ENCODE results near the gene STBD1. TPM values are rescaled to one million over a fixed set of nuclear protein-coding genes. Genes with fewer than 3 reads are reported as not detected.
"Not testable (repeated sequence)": the region's sequence is repeated elsewhere in the genome, so short reads cannot be mapped to it uniquely, and the experiment has no call there.

The STBD1 gene
- polyA plus RNA-seq, 4 donors = 1.1 to 2.0 (median 1.5) TPM

DNA sequence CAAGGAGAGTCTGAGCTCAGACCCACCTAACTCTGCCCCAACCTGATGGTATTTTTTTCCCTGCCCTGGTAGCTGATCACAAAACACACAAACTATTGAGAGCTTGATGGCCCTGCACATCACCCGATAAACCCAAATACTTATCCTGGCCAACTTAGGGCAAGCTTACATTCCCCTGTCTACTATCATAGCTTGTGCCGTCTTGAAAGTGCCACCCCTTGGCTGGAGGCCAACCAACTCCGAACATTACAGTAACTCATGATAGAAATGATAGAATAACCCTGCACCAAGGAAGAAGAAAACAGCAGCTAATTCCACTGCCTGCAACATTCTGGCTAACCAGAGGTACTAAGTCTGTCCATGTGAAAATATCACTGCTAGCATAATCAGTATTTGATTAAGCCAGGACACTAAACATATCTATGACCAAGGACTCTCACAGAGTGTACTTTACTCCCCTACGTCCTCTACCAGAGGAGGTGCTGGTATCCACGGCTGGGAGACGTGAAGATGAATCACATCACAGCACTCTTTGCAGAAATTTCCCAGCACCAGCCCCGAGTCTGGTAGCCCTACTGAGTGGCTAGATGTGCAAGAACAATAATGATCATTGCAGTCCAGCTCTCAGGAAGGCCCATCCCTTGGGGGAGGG lies 8.9 kb downstream of the STBD1 start:
- no peak for DNase-seq (ENCODE audit: low read depth in 4 of 4, low spot score in 3 of 4)

DNA sequence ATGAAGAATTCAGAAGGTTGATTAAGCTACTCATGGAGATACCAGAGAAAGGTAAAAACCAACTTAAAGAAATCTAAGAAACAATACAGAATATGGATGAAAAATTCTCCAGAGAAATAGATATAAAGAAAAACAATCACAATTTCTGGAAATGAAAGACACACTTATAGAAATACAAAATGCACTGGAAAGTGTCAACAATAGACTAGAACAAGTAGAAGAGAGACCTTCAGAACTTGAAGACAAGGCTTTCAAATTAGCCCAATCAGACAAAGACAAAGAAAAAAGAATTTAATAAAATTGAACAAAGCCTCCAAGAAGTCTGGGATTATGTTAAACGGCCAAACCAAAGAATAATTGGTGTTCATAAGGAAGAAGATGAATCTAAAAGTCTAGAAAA lies 9.6 kb downstream of the STBD1 start:
- DNase-seq (ENCODE audit: low read depth in 4 of 4, low spot score in 3 of 4) = no peak

DNA sequence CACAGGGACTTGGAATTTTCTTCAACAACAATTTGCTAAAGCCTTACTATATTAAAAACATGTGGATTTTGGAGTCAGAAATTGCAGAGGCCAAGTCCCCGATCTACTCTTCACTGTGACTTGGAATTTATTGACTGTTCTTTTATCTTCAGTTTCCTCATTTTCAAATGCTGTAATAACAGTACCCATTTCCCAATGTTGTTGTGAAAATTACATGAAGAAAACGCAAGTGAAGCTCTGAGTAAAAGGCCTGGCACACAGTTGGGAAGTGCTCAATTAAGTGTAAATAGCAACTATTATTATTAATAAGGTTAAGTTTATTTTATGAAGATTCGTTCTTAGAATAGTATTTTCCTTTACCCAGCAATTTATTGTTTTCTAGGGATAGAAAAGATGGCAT lies 15.7 kb downstream of the STBD1 start:
- no peak for DNase-seq (ENCODE audit: low read depth in 4 of 4, low spot score in 3 of 4)

DNA sequence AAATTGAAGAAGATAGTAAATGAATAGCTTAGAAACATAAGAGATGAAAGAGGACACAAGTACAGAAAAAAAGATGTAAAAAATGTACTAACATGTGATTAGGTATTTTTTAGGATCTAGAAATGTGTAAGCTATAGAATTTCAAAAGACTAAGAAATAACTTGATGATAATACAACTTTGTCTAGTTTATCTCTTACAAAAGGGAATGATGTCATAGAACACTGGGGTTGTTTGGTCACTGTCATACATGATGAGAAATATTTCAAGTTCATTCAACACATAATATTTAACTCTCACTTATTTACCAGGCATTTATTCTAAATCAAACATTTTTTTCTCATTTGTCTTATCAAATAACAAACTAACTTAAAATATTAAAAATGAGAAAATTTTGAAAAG lies 18.5 kb downstream of the STBD1 start:
- DNase-seq (ENCODE audit: low read depth in 4 of 4, low spot score in 3 of 4) = no peak

DNA sequence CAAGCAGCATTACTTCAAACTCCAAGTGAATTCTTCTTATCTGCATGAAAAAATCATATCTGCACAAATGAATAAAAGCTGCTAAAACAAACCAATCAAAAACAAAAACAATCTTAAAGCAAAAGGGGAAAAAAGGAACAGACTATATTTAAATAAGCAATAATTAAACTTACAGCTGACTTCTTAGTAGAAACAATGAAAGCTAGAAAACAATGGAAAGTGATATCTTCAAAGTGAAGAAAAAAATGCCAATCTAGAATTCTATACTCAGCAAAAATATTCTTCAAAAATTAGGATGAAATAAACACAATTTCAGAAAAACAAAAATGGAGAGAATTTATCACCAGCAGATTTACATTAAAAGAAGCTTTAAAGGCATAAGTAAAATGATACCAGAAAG lies 20.0 kb downstream of the STBD1 start:
- DNase-seq (ENCODE audit: low read depth in 4 of 4, low spot score in 3 of 4) = no peak

DNA sequence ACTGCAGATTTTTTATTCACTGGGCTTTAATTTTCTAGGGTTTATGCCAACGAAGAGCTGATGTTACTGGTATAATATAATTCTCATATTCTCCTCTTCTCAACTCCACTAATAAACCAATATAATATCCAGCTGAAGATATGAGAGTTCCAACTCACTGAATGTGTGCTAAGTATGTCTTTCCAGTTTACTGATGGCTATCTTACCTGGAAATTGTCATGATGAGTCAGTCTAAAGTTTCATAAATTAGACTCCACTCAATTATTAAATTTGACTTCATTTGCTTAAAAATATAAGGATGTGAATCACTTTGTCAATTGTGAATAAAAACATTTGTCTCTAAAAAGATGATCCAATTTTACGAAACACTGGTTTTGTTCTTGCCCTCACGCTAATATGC lies 28.4 kb downstream of the STBD1 start:
- no peak for DNase-seq (ENCODE audit: low read depth in 4 of 4, low spot score in 3 of 4)

DNA sequence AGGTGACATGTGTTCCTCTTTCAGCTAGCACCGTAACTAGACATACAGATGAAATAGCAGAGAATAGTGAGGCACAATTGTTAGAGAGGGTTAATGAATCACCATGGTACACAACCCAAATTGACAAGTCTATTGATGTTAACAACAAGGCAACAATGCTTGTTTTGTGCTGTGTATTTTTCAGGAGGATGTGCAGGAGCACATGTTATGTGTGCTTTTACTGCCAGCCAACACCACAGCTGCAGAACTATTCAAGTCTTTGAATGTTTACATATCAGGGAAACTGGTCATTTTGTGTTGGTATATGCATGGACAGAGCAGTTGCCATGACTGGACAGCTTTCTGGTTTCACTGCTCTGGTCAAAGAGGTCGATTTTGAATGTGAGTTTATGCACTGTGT lies 32.8 kb downstream of the STBD1 start:
- no peak for DNase-seq (ENCODE audit: low read depth in 4 of 4, low spot score in 3 of 4)

DNA sequence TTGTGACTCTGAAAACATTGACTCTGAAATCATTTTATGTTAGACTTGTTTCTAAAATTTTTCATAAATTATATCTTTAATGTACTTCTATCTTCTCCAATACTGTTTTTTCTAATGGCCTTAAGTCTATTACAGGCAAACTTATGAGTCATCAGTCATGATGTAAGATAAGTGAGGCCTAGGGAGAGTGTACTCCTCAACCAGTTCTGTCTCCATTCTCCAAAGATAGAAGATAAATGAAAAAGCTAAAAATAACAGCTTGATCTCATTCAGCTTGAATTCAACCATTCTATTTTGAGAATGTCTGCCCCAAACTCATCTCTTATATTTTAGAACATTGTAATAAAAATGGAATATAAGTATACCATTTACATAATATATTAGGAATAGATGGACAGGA lies 34.5 kb downstream of the STBD1 start:
- no peak for DNase-seq (ENCODE audit: low read depth in 4 of 4, low spot score in 3 of 4)

DNA sequence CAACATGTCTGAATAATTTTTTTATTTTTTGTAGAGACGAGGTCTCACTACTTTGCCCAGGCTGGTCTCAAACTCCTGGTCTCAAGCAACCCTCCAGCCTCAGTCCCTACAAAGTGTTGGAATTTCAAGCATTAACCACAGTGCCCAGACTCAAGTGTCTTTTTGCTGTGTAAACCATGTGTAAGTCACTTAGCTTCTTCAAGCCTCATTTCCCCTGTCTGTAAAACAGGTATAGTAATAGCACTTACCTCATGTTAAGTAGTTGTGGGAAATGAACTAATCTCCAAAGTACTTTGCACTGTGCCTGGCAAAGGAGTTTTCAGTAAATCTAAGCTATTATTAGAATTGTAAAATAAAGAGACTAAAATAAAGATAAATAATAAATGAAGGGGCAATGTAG lies 35.7 kb downstream of the STBD1 start:
- DNase-seq (ENCODE audit: low read depth in 4 of 4, low spot score in 3 of 4) = no peak

DNA sequence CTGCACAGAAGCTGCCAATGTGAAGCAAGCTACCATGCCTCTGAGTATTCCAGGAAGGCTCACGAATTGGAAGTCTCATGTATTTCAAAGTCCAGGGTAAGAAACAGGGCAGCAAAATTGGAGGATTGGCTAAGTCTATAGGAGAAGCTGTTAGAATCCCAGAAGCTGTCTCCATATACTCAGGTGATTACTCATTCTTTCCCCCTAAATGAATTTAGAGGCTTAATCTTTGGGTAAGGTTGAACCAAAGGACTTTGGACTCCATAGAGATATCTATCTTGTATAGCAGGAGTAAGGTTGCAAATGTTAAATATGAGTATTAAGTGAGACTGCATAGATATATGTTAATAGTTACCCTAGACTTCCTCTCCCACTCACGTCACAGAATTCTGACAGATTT lies 36.3 kb downstream of the STBD1 start:
- DNase-seq (ENCODE audit: low read depth in 4 of 4, low spot score in 3 of 4) = no peak

DNA sequence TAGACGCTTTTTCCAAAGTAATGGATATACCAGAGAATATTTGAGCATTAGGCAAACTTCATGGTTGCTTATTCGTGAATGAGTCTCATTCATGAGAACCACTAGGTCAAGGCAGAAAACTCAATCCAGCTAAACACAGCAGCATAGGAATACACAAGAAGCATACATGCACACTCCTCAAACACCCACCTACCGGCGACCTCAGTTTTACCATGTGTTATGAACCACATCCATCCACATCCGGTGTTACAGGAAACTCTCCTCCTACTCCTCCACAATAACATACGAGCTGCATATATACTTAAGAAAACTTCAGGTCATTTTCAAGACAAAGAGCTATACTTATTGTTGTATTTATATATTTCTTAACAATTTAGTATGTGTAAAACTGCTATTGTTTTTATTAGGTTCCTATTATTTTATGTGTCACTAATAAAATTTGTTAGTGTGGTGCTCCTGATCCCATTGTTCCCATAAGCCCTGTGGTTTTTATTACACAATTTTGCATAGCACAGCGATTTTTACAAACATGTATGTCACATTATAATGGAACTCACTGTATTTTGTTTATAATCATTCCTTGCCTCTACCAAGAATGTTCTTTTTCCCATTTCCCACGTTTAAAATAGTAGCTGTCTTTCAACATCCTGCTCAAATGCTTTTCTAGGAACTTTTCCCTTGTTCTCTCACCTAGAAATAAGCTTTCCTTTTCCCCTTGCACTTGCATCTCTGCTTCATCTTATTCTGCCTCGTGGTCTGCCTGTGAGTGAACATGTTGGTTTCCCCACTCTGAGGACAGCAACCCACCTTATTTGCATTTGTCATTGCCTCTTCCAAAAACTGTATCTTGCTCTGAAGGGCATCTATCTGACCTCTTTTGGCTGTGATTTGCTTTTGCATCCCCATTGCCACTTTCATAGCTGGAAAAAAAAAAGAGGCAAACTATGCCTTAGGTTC lies 48.3 kb downstream of the STBD1 start:
- DNase-seq (ENCODE audit: low read depth in 4 of 4, low spot score in 3 of 4) = no peak

DNA sequence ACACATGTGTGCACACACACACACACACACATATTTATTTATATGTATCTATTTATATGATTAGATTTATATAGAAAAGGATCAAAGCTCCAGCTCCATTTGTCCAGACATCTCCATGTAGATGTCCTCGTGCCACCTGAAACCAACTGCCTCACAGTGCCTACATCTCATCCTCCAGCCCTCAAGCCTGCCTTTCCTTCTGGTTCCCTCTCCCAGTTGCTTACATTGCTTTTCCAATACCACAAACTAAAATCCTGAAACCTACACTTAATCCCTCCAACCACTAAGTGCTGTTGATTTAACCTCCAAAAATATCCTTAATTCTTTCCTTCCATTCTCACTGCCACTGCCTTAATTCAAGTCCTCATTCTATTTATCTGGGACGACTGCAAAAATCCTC lies 51.4 kb downstream of the STBD1 start:
- no peak for DNase-seq (ENCODE audit: low read depth in 4 of 4, low spot score in 3 of 4)

DNA sequence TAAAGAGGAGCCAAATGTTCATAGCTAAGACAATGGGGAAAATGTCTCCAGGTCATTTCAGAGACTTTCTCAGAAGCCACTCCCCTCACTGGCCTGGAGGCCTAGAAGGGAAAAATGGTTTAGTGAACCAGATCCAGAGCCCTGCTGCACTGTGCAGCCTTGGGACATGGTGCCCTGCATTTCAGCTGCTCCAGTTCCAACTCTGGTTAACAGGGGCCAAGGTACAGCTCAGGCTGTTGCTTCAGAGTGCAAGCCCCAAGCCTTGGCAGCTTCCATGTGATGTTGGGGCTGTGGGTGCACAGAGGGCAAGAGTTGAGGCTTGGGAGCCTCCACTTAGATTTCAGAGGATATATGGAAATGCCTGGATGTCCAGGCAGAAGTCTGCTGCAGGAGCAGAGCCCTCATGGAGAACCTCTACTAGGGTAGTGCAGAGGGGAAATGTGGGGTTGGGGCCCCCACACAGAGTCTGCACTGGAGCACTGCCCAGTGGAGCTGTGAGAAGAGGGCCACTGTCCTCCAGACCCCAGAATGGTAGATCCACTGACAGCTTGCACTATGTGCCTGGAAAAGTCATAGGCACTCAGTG lies 53.4 kb downstream of the STBD1 start:
- not testable (repeated sequence) for DNase-seq (ENCODE audit: low read depth in 4 of 4, low spot score in 3 of 4)

Other genes with a start within 250 kb of the STBD1 start
- under 1 TPM; 0.27 to 0.79 (median 0.56) TPM for gene ART3, start 232.0 kb upstream of the STBD1 start, polyA plus RNA-seq (ENCODE audit: insufficient read length in 4 of 4)
- gene NUP54, start 158.3 kb upstream of the STBD1 start, polyA plus RNA-seq (ENCODE audit: insufficient read length in 4 of 4) = 10 to 100 TPM; 71.4 to 82.7 (median 78.2) TPM
- gene SCARB2, start 92.9 kb upstream of the STBD1 start, polyA plus RNA-seq (ENCODE audit: insufficient read length in 4 of 4) = 100 to 1,000 TPM; 138 to 220 (median 191) TPM
- gene FAM47E, start 55.0 kb upstream of the STBD1 start, polyA plus RNA-seq (ENCODE audit: insufficient read length in 4 of 4) = 10 to 100 TPM in 1 of 4 donors, 1 to 10 TPM in 2, under 1 TPM in 1; 0.53 to 11.1 (median 6.6) TPM
- under 1 TPM; 0.41 to 0.85 (median 0.66) TPM for gene CCDC158, start 114.4 kb downstream of the STBD1 start, polyA plus RNA-seq (ENCODE audit: insufficient read length in 4 of 4)
- gene SHROOM3, start 128.5 kb downstream of the STBD1 start, polyA plus RNA-seq (ENCODE audit: insufficient read length in 4 of 4) = 10 to 100 TPM; 24.2 to 37.8 (median 34.9) TPM